NT2/D1 (cell line): Measurements from ENCODE around the gene HTR6.

Source experiments
- YY1 ChIP-seq: IDR thresholded peaks from 2 replicates; pipeline ENCODE4 v1.6.1; 2011; ENCODE audit not compliant: insufficient read length, insufficient read depth
- ZNF274 ChIP-seq: IDR thresholded peaks from 2 replicates; pipeline ENCODE4 v1.6.1; 2011; ENCODE audit warnings: mild to moderate bottlenecking, low read depth, low read length

GRCh38 chr1:19637606-19638005 is 27.1 kb upstream of the HTR6 start:
- TF ChIP-seq YY1 (no peak), ZNF274 (no peak)
